ENCODE measurements around the gene PGLYRP3. TPM values are rescaled to one million over a fixed set of nuclear protein-coding genes. Genes with fewer than 3 reads are reported as not detected.
"Not testable (repeated sequence)": the region's sequence is repeated elsewhere in the genome, so short reads cannot be mapped to it uniquely, and the experiment has no call there.

Gene PGLYRP3
- total RNA-seq, 1 donor from 2014 or later: not detected

DNA sequence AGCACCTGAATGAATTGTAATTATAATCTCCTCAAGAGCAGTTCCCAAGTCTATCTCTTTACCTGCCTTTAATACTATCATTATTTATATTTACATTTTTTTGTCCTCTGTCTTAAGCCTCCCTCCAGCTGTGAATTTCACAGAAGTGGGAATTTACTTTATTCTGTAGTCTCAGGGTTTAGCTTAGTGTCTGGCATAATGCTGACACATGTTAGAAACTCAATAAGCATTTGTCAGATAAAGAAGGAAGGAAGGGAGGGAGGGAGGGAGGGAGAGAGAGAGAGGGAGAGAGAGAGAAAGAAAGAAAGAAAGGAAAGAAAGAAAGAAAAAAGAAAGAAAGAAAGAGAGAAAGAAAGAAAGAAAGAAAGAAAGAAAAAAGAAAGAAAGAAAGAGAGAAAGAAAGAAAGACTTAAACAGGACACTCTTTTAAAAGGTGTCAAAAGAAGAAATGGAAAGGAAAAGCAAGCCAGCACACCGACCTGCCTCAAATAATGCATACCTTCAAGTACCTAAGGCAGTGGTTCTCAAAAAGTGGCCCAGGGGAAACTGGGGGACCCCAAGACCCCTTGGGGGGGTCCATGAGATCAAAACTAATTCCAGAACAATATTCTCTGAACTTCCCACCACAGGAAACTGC lies 37.7 kb upstream of the PGLYRP3 start:
- TF ChIP-seq, protein P1, sequence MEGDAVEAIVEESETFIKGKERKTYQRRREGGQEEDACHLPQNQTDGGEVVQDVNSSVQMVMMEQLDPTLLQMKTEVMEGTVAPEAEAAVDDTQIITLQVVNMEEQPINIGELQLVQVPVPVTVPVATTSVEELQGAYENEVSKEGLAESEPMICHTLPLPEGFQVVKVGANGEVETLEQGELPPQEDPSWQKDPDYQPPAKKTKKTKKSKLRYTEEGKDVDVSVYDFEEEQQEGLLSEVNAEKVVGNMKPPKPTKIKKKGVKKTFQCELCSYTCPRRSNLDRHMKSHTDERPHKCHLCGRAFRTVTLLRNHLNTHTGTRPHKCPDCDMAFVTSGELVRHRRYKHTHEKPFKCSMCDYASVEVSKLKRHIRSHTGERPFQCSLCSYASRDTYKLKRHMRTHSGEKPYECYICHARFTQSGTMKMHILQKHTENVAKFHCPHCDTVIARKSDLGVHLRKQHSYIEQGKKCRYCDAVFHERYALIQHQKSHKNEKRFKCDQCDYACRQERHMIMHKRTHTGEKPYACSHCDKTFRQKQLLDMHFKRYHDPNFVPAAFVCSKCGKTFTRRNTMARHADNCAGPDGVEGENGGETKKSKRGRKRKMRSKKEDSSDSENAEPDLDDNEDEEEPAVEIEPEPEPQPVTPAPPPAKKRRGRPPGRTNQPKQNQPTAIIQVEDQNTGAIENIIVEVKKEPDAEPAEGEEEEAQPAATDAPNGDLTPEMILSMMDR (IDR thresholded peaks at IDR 0.05): no peak
- Histone ChIP-seq H3K36me3 (no peaks in the 10 kb centered on the region), H3K4me3 (no peak overlapping the region), H3K4me1 (no peaks in the 10 kb centered on the region), H3K27ac (no peak overlapping the region), H3K9me3 (no peaks in the 10 kb centered on the region), H3K27me3 (no peaks in the 10 kb centered on the region)
- DNase-seq (ENCODE audit: low spot score in 2 of 2): no peak
- intact Hi-C loops (cut with DNase I): loop anchor here (10.0 kb wide), 1 partner anchor 264 kb away; the partner anchor contains the start of genes S100A14 and S100A16

DNA sequence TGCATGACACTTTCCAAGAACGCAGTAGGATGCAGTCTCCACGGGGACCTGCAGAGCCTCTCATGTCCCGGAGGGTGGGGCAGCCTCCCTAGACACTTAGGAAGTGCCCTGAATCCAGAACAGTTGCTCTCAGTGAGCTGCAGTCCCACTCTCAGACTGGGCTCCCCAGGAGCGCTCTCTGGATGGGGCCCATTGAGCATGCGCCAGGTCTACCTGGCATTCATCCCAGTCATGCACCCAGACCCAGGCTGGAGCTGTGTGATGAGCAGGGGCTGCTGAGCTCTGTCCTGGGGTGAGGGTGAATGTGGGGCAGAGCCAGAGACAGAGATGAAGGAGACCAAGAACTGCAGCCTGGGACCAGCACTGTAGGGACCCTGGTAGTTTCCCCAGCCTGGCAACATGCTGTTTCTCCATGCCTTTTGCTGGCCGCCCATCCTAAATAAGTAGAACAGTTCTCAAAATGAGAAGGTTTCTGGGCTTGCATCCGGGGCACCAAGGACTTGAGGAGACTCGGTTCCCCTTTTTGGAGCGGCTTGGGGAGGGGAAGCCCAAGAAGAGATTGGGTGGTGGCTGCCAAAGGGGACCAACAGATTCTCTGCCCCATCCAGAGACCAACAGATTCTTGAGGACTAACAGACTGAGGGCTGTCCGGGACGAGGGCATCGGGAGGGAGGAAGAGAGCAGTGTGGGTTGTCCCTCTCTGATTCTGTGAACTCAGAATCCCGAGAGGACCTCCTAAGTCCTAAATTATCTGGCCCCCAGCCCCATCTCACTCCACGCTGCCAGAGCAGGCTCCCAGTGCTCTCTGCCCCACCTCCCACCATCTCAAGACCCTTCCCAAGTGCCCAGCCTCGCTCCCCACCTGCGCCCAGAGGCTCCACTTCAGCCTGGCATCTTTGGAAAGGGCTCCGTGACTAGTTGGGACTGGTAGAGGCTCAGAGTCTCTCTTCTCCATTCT lies 36.9 kb upstream of the PGLYRP3 start:
- intact Hi-C loops (cut with DNase I): loop anchor here (10.0 kb wide), 1 partner anchor 265 kb away; the partner anchor contains the start of genes S100A14 and S100A16
- Histone ChIP-seq H3K36me3 (no peaks in the 10 kb centered on the region), H3K27me3 (no peaks in the 10 kb centered on the region), H3K27ac (no peak overlapping the region), H3K4me3 (no peak overlapping the region), H3K4me1 (no peaks in the 10 kb centered on the region), H3K9me3 (no peaks in the 10 kb centered on the region)
- TF ChIP-seq, protein P1 (IDR thresholded peaks at IDR 0.05): no peak
- DNase-seq (ENCODE audit: low spot score in 2 of 2): no peak

DNA sequence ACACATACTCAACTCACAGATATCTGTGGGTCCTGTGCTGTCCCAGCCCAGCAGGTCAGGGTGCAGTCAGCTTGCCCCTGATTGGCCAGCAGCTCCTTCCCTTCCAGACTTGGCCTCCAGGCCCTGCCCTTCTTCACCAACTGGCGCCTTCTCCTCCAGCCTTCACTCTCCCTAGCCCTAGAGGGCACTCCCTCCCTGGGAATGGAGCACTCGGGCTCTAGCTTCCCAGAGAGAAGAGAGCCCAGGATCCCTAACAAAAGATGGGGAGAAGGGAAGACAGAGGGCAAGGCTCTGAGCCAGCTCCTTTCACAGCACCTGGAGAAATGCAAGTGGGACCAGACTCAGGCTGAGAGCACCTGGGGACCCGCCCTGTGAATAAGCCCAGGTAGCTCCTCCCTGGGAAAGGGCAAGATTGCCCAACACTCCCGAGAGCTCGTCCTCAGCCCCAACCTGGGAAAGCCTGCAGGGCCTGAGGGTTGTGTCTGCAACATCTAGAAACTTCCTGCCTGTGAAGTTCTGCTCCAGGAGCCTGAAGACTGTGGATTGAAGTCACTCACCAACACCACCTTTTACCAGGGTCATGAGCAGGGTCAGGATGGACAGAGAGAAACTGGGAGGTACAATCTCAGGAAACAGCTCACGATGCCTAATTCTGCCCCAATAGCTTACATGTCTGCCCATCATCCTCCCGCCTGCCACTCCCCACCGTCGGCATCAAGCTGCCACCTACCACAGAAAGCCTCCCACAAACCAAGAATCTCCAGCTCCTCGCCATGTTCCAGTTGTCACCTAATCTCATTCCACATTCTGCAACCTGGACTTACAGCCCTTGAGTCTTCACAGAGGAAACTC lies 36.0 kb upstream of the PGLYRP3 start, which contains the start of gene PGLYRP4:
PGLYRP4 (minus strand) TSS at position 331 of the 852 bp plus-strand sequence. CDS start 909 bp downstream, outside the sequence.
- no peaks in the 10 kb centered on the region for H3K9me3 ChIP-seq
- no peaks in the 10 kb centered on the region for H3K4me1 ChIP-seq
- TF ChIP-seq, protein P1 (IDR thresholded peaks at IDR 0.05): no peak
- no peaks in the 10 kb centered on the region for H3K27me3 ChIP-seq
- no peak within 1 kb of the TSS for H3K4me3 ChIP-seq
- no peak for DNase-seq (ENCODE audit: low spot score in 2 of 2)
- no peaks in the 10 kb centered on the region for H3K36me3 ChIP-seq
- H3K27ac ChIP-seq: no peak within 1 kb of the TSS
- intact Hi-C loops (cut with DNase I): no loop called here

DNA sequence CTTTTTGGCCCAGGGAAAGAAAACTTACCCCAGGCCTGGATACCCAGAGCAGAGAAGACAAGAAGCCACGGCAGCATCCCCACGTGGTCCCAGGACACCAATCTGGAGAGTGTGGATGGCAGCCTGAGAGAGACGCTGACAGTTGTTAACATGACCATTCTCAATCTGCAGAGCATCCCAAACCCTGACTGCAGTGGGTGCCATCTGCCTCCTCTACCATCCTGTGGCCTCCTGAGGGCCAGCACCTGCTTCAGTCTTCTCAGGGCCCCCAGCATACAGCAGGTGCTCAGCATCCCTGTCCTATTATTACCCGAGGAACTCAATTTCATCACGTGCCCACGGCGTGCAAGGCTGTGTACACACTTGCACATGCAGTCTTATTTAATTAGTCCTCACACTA lies 35.1 kb upstream of the PGLYRP3 start:
- TF ChIP-seq, protein P1 (IDR thresholded peaks at IDR 0.05): no peak
- Histone ChIP-seq H3K4me3 (no peak overlapping the region), H3K27ac (no peak overlapping the region), H3K27me3 (no peaks in the 10 kb centered on the region), H3K4me1 (no peaks in the 10 kb centered on the region), H3K36me3 (no peaks in the 10 kb centered on the region), H3K9me3 (no peaks in the 10 kb centered on the region)
- intact Hi-C loops (cut with DNase I): no loop called here
- DNase-seq (ENCODE audit: low spot score in 2 of 2): no peak

DNA sequence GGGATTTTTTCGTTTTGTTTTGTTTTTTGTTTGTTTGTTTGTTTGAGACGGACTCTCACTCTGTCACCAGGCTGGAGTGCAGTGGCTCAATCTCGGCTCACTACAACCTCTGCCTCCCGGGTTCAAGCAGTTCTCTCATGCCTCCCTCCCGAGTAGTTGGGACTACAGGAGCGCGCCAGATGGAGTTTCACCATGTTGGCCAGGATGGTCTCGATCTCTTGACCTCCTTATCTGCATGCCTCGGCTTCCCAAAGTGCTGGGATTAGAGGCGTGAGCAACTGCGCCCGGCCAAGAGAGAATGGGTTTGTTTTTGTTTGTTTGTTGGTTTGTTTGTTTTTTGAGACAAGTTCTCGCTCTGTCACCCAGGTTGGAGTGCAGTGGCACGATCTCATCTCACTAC lies 34.3 kb upstream of the PGLYRP3 start:
- not testable (repeated sequence) for DNase-seq (ENCODE audit: low spot score in 2 of 2)

More for the DNA sequence above, 34.3 kb upstream of the PGLYRP3 start:
- H3K27ac ChIP-seq; H3K36me3 ChIP-seq; H3K4me3 ChIP-seq; H3K4me1 ChIP-seq; H3K27me3 ChIP-seq; intact Hi-C loops (cut with DNase I); H3K9me3 ChIP-seq: not testable (repeated sequence)
